Measurements from ENCODE around the gene PIK3CB.
"Not testable (repeated sequence)": the region's sequence is repeated elsewhere in the genome, so short reads cannot be mapped to it uniquely, and the experiment has no call there.

Gene PIK3CB

DNA sequence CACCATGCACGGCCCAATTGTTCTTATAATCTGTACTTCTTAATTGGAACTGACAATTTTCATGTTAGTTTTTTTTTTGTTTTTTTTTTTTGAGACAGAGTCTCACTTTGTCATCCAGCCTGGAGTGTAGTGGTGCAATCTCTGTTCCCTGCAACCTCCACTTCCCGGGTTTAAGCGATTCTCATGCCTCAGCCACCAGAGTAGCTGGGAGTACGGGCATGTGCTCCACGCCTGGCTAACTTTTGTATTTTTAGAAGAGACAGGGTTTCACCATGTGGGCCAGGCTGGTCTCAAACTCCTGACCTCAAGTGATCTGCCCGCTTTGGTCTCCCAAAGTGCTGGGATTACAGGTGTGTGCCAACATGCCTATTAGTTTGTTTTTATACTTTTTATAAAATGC, 153.8 kb downstream of the PIK3CB start:
- DNase-seq (ENCODE audit: low read depth), result not testable (repeated sequence)

DNA sequence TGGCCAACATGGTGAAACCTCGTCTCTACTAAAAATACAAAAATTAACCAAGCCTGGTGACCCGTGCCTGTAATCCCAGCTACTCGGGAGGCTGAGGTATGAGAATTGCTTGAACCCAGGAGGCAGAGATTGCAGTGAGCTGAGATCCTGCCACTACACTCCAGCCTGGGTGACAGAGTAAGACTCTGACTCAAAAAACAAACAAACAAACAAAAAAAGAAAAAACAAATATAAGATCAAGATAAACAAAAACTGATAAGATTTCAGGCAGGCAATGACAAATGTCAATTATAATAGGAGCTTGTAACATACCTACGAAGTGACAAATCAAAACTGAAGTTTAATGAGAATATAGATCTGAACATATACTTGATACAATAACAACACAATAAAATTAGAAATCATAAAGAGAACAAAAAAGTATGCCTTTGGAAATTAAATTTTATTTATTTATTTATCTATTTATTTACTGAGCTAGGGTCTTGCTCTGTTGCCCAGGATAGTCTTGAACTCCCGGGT, 155.8 kb downstream of the PIK3CB start:
- DNase-seq (ENCODE audit: low read depth), result no peak

- DNase-seq (ENCODE audit: low read depth), result no peak
Observed at GRCh38 chr3:138678086-138678485, 156.6 kb downstream of the PIK3CB start.

DNA sequence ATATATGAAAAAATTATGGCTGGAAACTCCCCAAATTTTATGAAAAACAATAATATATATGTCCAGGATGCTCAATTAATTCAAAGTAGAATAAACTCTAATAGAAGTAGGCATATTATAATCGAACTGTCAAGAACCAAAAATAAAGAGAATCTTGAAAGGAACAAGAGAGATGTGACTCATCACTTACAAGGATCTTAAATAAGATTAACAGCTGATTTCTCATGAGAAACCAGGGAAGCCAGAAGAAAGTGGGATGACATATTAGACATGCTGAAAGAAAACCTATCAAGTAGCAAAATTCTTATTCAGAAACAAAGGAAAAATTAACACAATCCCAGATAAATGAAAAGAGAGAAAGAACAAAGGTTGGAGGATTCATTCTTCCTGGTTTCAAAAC, 159.3 kb downstream of the PIK3CB start:
- no peak for DNase-seq (ENCODE audit: low read depth)

DNA sequence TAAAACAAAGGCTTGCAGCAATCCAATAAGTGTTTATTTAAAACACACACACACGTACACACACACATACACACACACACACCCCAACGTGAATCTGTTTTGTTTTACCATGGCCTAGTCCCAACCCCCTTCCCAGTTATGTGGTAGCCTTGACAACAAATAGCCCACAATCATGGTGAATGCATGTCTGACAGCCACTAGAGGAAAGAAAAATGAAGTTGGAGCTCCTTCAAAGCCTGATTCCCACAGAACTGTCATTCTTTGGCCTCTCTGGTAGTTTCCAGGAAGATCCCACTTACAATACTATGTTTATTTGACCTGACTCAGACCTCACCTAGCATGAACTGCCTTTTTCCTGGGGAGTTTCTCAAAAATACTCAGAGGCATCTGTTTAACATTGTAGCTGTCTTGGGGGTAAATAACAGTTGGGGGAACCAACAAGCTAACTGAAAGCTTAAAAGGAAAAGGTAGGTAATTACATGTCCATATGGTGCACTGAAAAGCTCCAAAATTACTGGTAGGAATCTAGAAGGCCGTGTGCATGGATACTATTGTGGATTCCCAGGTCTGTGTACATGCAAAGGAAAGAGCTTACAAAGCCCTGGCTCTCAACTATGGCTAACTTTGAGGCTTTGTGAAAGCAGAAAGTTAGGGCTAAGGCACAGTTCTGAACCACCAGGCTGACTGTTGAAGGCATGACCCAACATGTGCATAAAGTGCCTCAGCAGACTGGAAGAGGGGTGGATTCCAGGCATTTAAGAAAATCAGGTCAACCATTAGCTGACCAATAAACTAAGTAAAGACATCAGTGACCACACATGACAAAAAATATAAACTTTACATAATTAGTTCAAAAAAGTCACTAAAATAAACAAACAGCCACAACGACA, 160.8 kb downstream of the PIK3CB start:
- DNase-seq (ENCODE audit: low read depth), result peak; percentile 56

- DNase-seq (ENCODE audit: low read depth), result no peak
Observed at GRCh38 chr3:138670407-138670806, 164.3 kb downstream of the PIK3CB start.

DNA sequence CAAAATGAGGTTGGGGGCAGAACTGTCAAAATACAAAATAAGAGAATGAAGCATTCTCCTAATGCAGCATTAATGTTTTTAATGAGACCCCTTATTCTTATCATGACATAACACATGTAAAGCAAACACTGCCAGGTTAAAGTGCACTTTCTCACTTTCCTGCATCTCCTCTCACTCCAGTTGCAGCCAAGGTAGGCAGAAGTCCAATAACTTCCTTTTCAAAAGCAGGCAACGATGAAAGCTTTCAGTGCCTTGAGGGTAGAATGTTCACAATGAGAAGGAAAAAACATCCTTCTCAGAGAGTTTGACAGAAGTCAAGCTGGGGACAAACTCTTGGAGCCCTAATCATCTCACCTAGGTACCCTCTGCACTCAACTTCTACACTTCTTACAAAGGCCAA, 166.6 kb downstream of the PIK3CB start:
- DNase-seq (ENCODE audit: low read depth), result no peak

- DNase-seq (ENCODE audit: low read depth), result no peak
Observed at GRCh38 chr3:138657508-138657907, 177.2 kb downstream of the PIK3CB start.

DNA sequence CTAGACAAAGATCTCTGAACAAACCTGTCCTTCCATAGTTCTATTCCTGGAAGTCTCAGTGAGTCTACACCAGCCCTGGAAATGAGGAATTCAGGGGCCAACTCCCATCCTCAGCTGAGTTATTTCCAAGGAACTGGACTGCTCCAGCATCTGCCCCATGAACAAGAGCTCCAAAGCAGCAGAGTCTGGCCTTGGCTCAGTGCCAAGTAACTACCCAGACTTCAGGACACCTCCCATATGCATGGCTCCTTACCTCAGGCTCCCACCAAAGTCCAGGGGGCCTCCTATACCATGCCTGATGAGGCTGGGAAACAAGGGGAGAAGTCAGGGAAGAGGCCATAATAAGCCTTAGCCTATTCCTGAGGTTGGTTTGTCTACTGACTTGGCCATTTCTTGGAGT, 181.2 kb downstream of the PIK3CB start:
- DNase-seq (ENCODE audit: low read depth), result no peak

GRCh38 chr3:138649134-138649533, 185.6 kb downstream of the PIK3CB start:
- DNase-seq (ENCODE audit: low read depth), result no peak

DNA sequence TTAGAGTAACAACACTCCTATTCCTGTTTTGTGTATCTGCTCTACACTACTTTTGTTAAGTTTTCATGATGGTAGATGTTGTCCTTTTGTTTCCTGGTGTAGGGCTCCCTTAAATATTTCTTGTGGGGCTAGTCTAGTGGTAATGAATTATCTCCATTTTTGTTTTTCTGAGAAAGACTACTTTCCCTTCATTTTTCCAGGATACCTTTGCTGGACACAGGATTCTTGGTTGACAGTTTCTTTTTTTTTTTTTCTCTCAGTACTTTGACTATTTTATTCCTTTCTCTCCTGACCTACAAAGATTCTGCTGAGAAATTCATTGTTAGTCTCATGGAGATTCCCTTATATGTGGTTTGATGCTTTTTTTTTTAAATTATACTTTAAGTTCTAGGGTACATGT, 188.2 kb downstream of the PIK3CB start:
- no peak for DNase-seq (ENCODE audit: low read depth)

DNA sequence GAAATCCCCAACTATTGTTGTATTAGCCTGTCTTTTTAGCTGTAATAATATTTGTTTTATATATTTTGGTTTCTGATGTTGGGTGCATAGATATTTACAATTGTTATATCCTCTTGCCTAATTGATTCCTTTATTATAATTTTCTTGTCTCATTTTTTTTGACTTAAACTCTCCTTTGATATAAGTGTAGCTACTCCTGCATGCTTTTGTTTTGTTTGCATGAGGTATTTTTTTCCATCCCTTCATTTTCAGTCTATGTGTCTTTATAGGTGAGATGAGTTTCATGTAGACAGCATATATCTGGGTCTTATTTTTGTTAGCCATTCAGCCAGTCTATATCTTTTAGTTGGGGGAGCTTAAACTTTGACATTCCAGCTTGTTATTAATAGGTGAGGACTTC, 188.7 kb downstream of the PIK3CB start:
- no peak for DNase-seq (ENCODE audit: low read depth)

DNA sequence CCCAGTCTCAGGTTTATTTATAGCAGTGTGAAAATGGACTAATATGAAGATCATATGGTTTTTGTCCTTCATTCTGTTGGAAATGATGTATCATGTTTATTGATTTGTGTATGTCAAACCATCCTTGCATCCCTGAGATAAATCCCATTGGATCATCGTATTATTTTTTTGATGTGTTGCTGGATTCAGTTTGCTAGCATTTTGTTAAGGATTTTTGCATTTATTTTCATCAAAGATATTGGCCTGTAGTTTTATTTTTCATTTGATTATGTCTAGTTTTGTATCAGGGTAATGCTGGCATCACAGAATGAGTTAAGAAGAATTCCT, 191.8 kb downstream of the PIK3CB start:
- DNase-seq (ENCODE audit: low read depth), result no peak

- DNase-seq (ENCODE audit: low read depth), result no peak
Observed at GRCh38 chr3:138642226-138642926, 192.4 kb downstream of the PIK3CB start.

DNA sequence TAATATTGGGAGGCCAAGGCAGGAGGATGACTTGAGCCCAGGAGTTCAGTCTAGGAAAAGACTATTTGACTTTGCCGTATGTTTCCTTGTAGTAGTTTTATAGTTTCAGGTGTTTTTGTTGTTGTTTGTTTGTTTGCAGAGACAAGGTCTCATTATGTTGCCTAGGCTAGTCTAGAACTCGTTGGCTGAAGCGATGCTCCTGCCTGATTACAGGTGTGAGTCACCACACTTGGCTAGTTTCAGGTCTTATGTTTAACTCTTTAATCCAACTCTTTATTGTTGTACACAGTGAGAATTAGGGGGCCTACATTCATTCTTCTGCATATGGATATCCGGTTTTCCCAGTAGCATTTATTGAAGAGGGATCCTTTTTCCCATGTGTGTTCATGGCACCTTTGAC, 194.2 kb downstream of the PIK3CB start:
- DNase-seq (ENCODE audit: low read depth), result no peak

- no peak for DNase-seq (ENCODE audit: low read depth)
Observed at GRCh38 chr3:138638641-138639040, 196.1 kb downstream of the PIK3CB start.

GRCh38 chr3:138629526-138629925, 205.2 kb downstream of the PIK3CB start:
- no peak for DNase-seq (ENCODE audit: low read depth)

DNA sequence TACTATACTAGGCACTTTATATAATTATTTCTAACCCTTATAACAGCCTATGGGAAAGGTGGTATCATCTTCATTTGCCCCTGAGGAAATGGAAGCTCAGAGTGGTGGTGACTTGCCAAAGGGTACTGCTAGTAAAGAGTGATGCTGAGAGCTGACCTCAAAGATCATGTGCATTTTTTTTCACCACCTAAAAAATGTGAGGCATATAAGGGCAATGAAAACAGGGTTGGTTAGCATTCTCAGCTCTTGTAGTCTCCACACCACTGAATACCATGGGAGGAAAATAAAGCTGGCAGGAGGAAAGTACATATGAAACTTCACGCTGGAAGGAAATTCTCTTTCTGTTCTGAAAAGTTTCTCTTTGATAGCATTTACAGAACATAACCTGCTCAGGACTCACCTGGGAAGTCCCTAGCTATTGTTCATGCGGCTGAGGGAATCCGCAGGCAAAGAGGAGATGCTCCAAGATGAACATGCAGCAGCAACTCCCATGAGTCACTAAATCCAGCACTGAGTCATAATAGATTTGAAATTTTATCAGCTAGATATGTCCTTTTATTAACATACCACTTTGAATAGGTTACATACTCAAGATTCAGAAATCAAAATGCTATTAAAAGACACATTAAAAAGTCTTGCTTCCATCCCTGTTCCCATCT, 208.9 kb downstream of the PIK3CB start:
- no peak for DNase-seq (ENCODE audit: low read depth)

- DNase-seq (ENCODE audit: low read depth), result no peak
Observed at GRCh38 chr3:138624518-138624917, 210.2 kb downstream of the PIK3CB start.

- DNase-seq (ENCODE audit: low read depth), result no peak
Observed at GRCh38 chr3:138620431-138620830, 214.3 kb downstream of the PIK3CB start.

GRCh38 chr3:138615462-138615861, 219.3 kb downstream of the PIK3CB start:
- no peak for DNase-seq (ENCODE audit: low read depth)

DNA sequence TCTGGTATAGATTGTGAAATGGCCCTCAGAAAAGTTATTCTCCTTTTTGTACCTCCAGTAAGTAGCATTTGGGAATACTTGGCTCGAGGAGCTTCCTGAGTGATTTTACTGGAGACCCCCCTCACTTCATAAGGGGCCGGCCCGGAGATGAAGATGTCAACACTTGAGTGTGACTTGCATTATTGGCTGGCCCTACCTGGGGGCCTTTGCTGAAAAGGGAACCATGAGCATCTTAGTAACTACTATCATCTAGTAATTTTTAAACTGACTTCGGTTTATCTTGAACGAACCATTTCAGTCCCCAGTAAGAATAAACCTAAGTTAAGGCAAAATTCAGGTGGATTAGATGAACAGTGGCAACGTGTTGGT, 224.8 kb downstream of the PIK3CB start:
- DNase-seq (ENCODE audit: low read depth), result no peak

Measured in GM04504 (cell line).